ENCODE results near the gene SNX10.

DNA sequence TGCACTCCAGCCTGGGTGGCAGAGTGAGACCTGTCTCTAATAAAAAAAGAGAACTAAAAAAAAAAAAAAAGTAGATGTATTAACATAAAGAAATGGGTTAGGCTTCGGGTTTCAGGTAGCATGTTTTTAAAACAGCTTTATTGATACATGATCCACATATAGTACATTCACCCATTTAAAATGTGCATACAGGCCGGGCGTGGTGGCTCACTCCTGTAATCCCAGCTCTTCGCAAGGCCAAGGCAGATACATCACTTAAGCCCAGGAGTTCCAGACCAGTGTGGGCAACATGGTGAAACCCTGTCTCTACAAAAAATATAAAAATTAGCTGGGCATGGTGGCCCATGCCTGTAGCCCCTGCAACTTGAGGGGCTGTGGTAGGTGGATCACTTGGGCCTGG lies 39.5 kb downstream of the SNX10 start:
- TF ChIP-seq, protein P1, sequence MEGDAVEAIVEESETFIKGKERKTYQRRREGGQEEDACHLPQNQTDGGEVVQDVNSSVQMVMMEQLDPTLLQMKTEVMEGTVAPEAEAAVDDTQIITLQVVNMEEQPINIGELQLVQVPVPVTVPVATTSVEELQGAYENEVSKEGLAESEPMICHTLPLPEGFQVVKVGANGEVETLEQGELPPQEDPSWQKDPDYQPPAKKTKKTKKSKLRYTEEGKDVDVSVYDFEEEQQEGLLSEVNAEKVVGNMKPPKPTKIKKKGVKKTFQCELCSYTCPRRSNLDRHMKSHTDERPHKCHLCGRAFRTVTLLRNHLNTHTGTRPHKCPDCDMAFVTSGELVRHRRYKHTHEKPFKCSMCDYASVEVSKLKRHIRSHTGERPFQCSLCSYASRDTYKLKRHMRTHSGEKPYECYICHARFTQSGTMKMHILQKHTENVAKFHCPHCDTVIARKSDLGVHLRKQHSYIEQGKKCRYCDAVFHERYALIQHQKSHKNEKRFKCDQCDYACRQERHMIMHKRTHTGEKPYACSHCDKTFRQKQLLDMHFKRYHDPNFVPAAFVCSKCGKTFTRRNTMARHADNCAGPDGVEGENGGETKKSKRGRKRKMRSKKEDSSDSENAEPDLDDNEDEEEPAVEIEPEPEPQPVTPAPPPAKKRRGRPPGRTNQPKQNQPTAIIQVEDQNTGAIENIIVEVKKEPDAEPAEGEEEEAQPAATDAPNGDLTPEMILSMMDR (IDR thresholded peaks at IDR 0.05): no peak
- TF ChIP-seq POLR2AphosphoS5 (IDR thresholded peaks at IDR 0.05): no peak
